ENCODE data around the gene KIF16B. TPM values are rescaled to one million over a fixed set of nuclear protein-coding genes. Genes with fewer than 3 reads are reported as not detected.

Gene KIF16B
- total and polyA plus RNA-seq, 2 donors (not counting 3 experiments of a cell fraction or from before 2014, with no cell fraction given), result 2.9 to 8.8 TPM

GRCh38 chr20:16417001-16417400, 156.2 kb downstream of the KIF16B start:
- POLR2A ChIA-PET, result no interaction called here
- no TSS peak for BruUV-seq (replicated peaks)
- no peaks in the 10 kb centered on the region for H3K4me1 ChIP-seq (ENCODE audit: control insufficient read depth, extremely low read depth, insufficient read depth, low read length)
- intact Hi-C loops (cut with micrococcal nuclease) (no loop called here), dilution Hi-C loops (cut with MboI; ENCODE audit: extremely low pct_ligation_motif_present, low sequenced_read_pairs) (no loop called here)
- H3K9ac ChIP-seq (replicated peaks; ENCODE audit: extremely low read depth, insufficient read depth, low read length), result no peak overlapping the region
- H3K9me3 ChIP-seq (replicated peaks; ENCODE audit: control insufficient read depth, insufficient read depth, low read length), result no peaks in the 10 kb centered on the region
- H3K9me1 ChIP-seq (replicated peaks; ENCODE audit: control insufficient read depth, extremely low read depth, insufficient read depth, low read length), result no peaks in the 10 kb centered on the region
- FAIRE-seq, result no peak
- no peak overlapping the region for H2AFZ ChIP-seq (ENCODE audit: low read depth, low read length)
- no peaks in the 10 kb centered on the region for H4K20me1 ChIP-seq (replicated peaks; ENCODE audit: control insufficient read depth, extremely low read depth, insufficient read depth, low read length)
- H3K27ac ChIP-seq (ENCODE audit: insufficient read depth, low read depth, low read length), result no peak overlapping the region
- no peak overlapping the region for H3K4me2 ChIP-seq (ENCODE audit: insufficient read depth, low read length)
- no peak for DNase-seq (ENCODE audit: low read depth, low spot score)
- no peaks in the 10 kb centered on the region for H3K79me2 ChIP-seq (ENCODE audit: control insufficient read depth, insufficient read depth, low read length)
- no peak overlapping the region for H3K4me3 ChIP-seq (replicated peaks in 1 of 3; ENCODE audit: insufficient read depth in 1 of 3, low read depth in 1 of 3, low read length in 3 of 3)
- CTCF ChIA-PET, result no interaction called here
- H3K36me3 ChIP-seq (ENCODE audit: control insufficient read depth in 2 of 2, extremely low read depth in 1 of 2, insufficient read depth in 2 of 2, low read length in 2 of 2), result no peaks in the 10 kb centered on the region
- H3K27me3 ChIP-seq (ENCODE audit: control insufficient read depth in 2 of 2, insufficient read depth in 2 of 2, low read length in 2 of 2), result no peaks in the 10 kb centered on the region
- TF ChIP-seq POLR2AphosphoS5 (IDR thresholded peaks at IDR 0.05; ENCODE audit: insufficient read depth, low read depth, low read length), result no peak
- TF ChIP-seq POLR2A (IDR thresholded peaks at IDR 0.05; ENCODE audit: low read depth, low read length), result no peak
- no peak for TF ChIP-seq EZH2 (IDR thresholded peaks at IDR 0.05; ENCODE audit: borderline replicate concordance, low read depth, low read length, severe bottlenecking)
- no peak for TF ChIP-seq FOS (IDR thresholded peaks at IDR 0.05; ENCODE audit: borderline replicate concordance, insufficient read depth, low read length)
- no peak for TF ChIP-seq JUN (IDR thresholded peaks at IDR 0.05; ENCODE audit: borderline replicate concordance, insufficient read depth, insufficient read length, low read depth)
- TF ChIP-seq MYC (IDR thresholded peaks at IDR 0.05; ENCODE audit: low read depth, low read length), result no peak
- no peak for TF ChIP-seq GATA2 (IDR thresholded peaks at IDR 0.05; ENCODE audit: insufficient read depth, insufficient read length, low read depth, low read length)
- TF ChIP-seq, protein P1, sequence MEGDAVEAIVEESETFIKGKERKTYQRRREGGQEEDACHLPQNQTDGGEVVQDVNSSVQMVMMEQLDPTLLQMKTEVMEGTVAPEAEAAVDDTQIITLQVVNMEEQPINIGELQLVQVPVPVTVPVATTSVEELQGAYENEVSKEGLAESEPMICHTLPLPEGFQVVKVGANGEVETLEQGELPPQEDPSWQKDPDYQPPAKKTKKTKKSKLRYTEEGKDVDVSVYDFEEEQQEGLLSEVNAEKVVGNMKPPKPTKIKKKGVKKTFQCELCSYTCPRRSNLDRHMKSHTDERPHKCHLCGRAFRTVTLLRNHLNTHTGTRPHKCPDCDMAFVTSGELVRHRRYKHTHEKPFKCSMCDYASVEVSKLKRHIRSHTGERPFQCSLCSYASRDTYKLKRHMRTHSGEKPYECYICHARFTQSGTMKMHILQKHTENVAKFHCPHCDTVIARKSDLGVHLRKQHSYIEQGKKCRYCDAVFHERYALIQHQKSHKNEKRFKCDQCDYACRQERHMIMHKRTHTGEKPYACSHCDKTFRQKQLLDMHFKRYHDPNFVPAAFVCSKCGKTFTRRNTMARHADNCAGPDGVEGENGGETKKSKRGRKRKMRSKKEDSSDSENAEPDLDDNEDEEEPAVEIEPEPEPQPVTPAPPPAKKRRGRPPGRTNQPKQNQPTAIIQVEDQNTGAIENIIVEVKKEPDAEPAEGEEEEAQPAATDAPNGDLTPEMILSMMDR (IDR thresholded peaks at IDR 0.05; ENCODE audit: extremely low read depth in 1 of 2, insufficient read depth in 1 of 2, low read depth in 1 of 2, low read length in 2 of 2), result no peak
